Panc1 (cell line): ENCODE measurements around the gene SCD. TPM values are rescaled to one million over a fixed set of nuclear protein-coding genes. Genes with fewer than 3 reads are reported as not detected.
A peak's percentile ranks its signal among the peaks of the same experiment; 100 is the strongest.

Source experiments
- ATAC-seq: fragments of 200-7000 bp; cut with Tn5 transposase; 2 replicates; pipeline ENCODE4 v1.9.1; 2020; ENCODE audit warnings: mild to moderate bottlenecking, moderate library complexity
- BruUV-seq: library from RNA; stranded (reverse); fragments of 400-500 nt; replicated peaks from 2 replicates; lab custom pipeline; 2021; lab: Mats Ljungman, UMichigan
- CTCF ChIA-PET: fragments of 300-600 bp; sonication (Branson Sonifier 250); formaldehyde crosslinking; loops from one replicate; lab custom pipeline; 2022; ENCODE audit warnings: antibody characterized with exemption; lab: Charles Lee
- POLR2A ChIA-PET: fragments of 300-600 bp; sonication (Branson Sonifier 250); formaldehyde crosslinking; loops from one replicate; lab custom pipeline; 2022; ENCODE audit warnings: antibody characterized with exemption; lab: Charles Lee
- DNase-seq: peaks from one replicate; pipeline ENCODE4 v3.0.0-alpha.2; 2010; ENCODE audit warnings: low read depth, low spot score
- H3K27ac ChIP-seq: 2 replicates; pipeline ENCODE4 v1.5.1; 2011; ENCODE audit warnings: mild to moderate bottlenecking, low read length, inconsistent platforms
- H3K27me3 ChIP-seq: fragments of 200-500 bp; sonication (Bioruptor generic); 2 replicates; pipeline ENCODE4 v1.6.0; 2014; ENCODE audit warnings: low read length, inconsistent platforms; ENCODE audit not compliant: control insufficient read depth, insufficient read depth
- H3K36me3 ChIP-seq: fragments of 200-500 bp; sonication (Bioruptor generic); 2 replicates; pipeline ENCODE4 v1.5.1; 2014; ENCODE audit warnings: inconsistent platforms, mild to moderate bottlenecking, low read length, moderate library complexity; ENCODE audit not compliant: control insufficient read depth, insufficient read depth
- H3K4me1 ChIP-seq: 2 replicates; pipeline ENCODE4 v1.5.1; 2011; ENCODE audit warnings: inconsistent platforms, mild to moderate bottlenecking, low read length, moderate library complexity; ENCODE audit not compliant: control insufficient read depth, insufficient read depth
- H3K4me3 ChIP-seq, 2 experiments: 2 replicates each; pipeline ENCODE4 v1.5.1; 2011 to 2012; ENCODE audit warnings: low read depth in 2 of 2, low read length in 2 of 2, mild to moderate bottlenecking in 2 of 2, inconsistent platforms in 1 of 2, moderate library complexity in 1 of 2
- H3K9me3 ChIP-seq: fragments of 200-500 bp; sonication (Bioruptor generic); 2 replicates; pipeline ENCODE4 v1.5.1; 2014; ENCODE audit warnings: low read depth, mild to moderate bottlenecking, inconsistent platforms, low read length, moderate library complexity; ENCODE audit not compliant: control insufficient read depth, insufficient read depth
- POLR2AphosphoS5 ChIP-seq: IDR thresholded peaks from 2 replicates; pipeline ENCODE4 v1.6.1; 2012; ENCODE audit warnings: mild to moderate bottlenecking, low read depth, low read length, moderate library complexity
- SIN3A ChIP-seq: IDR thresholded peaks from 2 replicates; pipeline ENCODE4 v1.6.1; 2012; ENCODE audit warnings: low read depth, mild to moderate bottlenecking, low read length, moderate library complexity, borderline replicate concordance; ENCODE audit not compliant: insufficient read depth
- TCF7L2 ChIP-seq: IDR thresholded peaks from 2 replicates; pipeline ENCODE4 v1.6.1; 2011; ENCODE audit warnings: mild to moderate bottlenecking, low read depth, low read length, inconsistent platforms
- in situ Hi-C: cut with HindIII; loops from 2 replicates; pipeline ENCODE4 v1.10.0; 2016; ENCODE audit warnings: low sequenced_read_pairs, low pct_unique_long_range_greater_than_20kb
- intact Hi-C: fragments of 100-400 bp; cut with micrococcal nuclease; formaldehyde crosslinking; loops from one replicate; pipeline ENCODE4 v1.10.0; 2022; ENCODE audit not compliant: unreplicated experiment
- total RNA-seq: library from RNA; stranded (reverse); gene quantifications from one replicate; pipeline ENCODE4 v1.2.1, GENCODE V29; 2021; ENCODE audit not compliant: unreplicated experiment
- TF ChIP-seq, protein P1 (sequence below), 2 experiments: IDR thresholded peaks; 2 replicates each; pipeline ENCODE4 v1.6.1; 2011 to 2012; ENCODE audit warnings: low read depth in 2 of 2, control low read depth in 1 of 2, low read length in 1 of 2, mild to moderate bottlenecking in 1 of 2, moderate library complexity in 1 of 2; ENCODE audit not compliant: insufficient read depth in 1 of 2
- TF ChIP-seq, protein P2 (sequence below): fragments of 450-650 bp; IDR thresholded peaks from 2 replicates; pipeline ENCODE4 v1.5.1; 2017; ENCODE audit warnings: mild to moderate bottlenecking

The SCD gene
- total RNA-seq, 1 experiment from 2014 or later: 1,345 TPM

DNA sequence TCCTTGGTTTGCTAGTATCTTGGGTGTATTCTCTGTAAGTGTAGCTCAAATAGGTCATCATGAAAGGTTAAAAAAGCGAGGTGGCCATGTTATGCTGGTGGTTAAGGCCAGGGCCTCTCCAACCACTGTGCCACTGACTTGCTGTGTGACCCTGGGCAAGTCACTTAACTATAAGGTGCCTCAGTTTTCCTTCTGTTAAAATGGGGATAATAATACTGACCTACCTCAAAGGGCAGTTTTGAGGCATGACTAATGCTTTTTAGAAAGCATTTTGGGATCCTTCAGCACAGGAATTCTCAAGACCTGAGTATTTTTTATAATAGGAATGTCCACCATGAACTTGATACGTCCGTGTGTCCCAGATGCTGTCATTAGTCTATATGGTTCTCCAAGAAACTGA, 17.1 kb downstream of the SCD start:
- Histone ChIP-seq H3K27me3 (no peaks in the 10 kb centered on the region), H3K9me3 (no peaks in the 10 kb centered on the region), H3K27ac (peak overlapping the region; percentile 88), H3K4me1 (peaks cover 65% of the 10 kb centered on the region), H3K4me3 (no peak overlapping the region), H3K36me3 (peaks cover 15% of the 10 kb centered on the region)
- ChIA-PET CTCF (interaction anchor here (0.7 kb wide), 1 partner anchor 487 kb away, joined by 3 read pairs; no protein-coding TSS in a partner anchor), POLR2A (interaction anchor here (1.4 to 3.2 kb wide), 2 partner anchors 10 to 12 kb away, joined by 8 to 13 read pairs; no protein-coding TSS in a partner anchor)
- in situ Hi-C loops (no loop called here), intact Hi-C loops (no loop called here)
- no peak for TF ChIP-seq POLR2AphosphoS5
- TF ChIP-seq, protein P1, sequence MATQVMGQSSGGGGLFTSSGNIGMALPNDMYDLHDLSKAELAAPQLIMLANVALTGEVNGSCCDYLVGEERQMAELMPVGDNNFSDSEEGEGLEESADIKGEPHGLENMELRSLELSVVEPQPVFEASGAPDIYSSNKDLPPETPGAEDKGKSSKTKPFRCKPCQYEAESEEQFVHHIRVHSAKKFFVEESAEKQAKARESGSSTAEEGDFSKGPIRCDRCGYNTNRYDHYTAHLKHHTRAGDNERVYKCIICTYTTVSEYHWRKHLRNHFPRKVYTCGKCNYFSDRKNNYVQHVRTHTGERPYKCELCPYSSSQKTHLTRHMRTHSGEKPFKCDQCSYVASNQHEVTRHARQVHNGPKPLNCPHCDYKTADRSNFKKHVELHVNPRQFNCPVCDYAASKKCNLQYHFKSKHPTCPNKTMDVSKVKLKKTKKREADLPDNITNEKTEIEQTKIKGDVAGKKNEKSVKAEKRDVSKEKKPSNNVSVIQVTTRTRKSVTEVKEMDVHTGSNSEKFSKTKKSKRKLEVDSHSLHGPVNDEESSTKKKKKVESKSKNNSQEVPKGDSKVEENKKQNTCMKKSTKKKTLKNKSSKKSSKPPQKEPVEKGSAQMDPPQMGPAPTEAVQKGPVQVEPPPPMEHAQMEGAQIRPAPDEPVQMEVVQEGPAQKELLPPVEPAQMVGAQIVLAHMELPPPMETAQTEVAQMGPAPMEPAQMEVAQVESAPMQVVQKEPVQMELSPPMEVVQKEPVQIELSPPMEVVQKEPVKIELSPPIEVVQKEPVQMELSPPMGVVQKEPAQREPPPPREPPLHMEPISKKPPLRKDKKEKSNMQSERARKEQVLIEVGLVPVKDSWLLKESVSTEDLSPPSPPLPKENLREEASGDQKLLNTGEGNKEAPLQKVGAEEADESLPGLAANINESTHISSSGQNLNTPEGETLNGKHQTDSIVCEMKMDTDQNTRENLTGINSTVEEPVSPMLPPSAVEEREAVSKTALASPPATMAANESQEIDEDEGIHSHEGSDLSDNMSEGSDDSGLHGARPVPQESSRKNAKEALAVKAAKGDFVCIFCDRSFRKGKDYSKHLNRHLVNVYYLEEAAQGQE (IDR thresholded peaks at IDR 0.05; ENCODE audit: insufficient read depth in 1 of 2, low read depth in 2 of 2, low read length in 1 of 2): no peak
- no peak for TF ChIP-seq TCF7L2
- TF ChIP-seq, protein P2, sequence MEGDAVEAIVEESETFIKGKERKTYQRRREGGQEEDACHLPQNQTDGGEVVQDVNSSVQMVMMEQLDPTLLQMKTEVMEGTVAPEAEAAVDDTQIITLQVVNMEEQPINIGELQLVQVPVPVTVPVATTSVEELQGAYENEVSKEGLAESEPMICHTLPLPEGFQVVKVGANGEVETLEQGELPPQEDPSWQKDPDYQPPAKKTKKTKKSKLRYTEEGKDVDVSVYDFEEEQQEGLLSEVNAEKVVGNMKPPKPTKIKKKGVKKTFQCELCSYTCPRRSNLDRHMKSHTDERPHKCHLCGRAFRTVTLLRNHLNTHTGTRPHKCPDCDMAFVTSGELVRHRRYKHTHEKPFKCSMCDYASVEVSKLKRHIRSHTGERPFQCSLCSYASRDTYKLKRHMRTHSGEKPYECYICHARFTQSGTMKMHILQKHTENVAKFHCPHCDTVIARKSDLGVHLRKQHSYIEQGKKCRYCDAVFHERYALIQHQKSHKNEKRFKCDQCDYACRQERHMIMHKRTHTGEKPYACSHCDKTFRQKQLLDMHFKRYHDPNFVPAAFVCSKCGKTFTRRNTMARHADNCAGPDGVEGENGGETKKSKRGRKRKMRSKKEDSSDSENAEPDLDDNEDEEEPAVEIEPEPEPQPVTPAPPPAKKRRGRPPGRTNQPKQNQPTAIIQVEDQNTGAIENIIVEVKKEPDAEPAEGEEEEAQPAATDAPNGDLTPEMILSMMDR: no peak
- TF ChIP-seq SIN3A: no peak
- TSS peak; percentile 69 for BruUV-seq
- no peak for DNase-seq
- ATAC-seq: no peak

DNA sequence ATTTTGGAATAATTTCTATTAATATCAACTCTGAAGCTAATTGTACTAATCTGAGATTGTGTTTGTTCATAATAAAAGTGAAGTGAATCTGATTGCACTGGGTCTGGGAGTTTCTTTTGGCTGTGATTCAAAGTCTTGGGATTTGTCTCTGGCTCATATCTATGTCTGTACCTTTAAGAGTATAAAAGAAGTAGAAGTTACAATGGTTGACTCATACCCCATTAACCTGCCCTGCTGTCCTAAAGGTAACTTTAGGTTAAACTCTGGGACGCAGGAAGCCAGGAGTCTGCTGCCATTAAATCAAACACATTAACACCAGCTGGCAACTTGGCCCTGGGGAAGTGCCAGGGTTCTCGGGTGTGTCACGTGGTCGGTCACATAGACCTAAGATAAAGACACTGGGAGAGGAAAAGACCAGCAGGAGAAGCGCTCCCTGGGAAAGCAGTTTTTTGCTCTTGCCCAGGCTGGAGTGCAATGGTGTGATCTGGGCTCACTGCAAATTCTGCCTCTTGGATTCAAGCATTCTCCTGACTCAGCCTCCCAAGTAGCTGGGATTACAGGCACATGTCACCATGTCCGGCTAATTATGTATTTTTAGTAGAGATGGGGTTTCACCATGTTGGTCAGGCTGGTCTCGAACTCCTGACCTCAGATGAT, 17.8 kb downstream of the SCD start:
- DNase-seq (peak; percentile 92), ATAC-seq (peak; percentile 88)
- ChIA-PET POLR2A (interaction anchor here (3.2 kb wide), 1 partner anchor 9 kb away, joined by 13 read pairs; no protein-coding TSS in a partner anchor), CTCF (no interaction called here)
- H3K4me3 ChIP-seq: no peak overlapping the region
- H3K27me3 ChIP-seq: no peaks in the 10 kb centered on the region
- intact Hi-C loops: no loop called here
- peaks cover 58% of the 10 kb centered on the region for H3K4me1 ChIP-seq
- no peaks in the 10 kb centered on the region for H3K9me3 ChIP-seq
- H3K27ac ChIP-seq: peak overlapping the region; percentile 88
- peaks cover 10% of the 10 kb centered on the region for H3K36me3 ChIP-seq
- in situ Hi-C loops: no loop called here
- BruUV-seq: no TSS peak
- TF ChIP-seq TCF7L2 (peak; percentile 76), SIN3A (0 out of 2 replicates have a peak, but pooled peaks have one; percentile 73), POLR2AphosphoS5 (peak; percentile 90)
- TF ChIP-seq, protein P1 (IDR thresholded peaks at IDR 0.05; ENCODE audit: insufficient read depth in 1 of 2, low read depth in 2 of 2, low read length in 1 of 2): 0 out of 4 replicates have a peak, but pooled peaks of 1 of the 2 experiments have one; percentile 31
- TF ChIP-seq, protein P2: no peak
